GM12892 (cell line): ENCODE results near the gene INPP5E.

ENCODE experiments used
- DNase-seq: peaks from one replicate; pipeline ENCODE4 v3.0.0; 2011; ENCODE audit not compliant: insufficient read length
- FAIRE-seq: peaks from 2 replicates; lab custom pipeline; 2011; peaks lifted over from hg19 to GRCh38; lab: Jason Lieb, UNC
- POLR2A ChIP-seq: IDR thresholded peaks from 2 replicates; pipeline ENCODE4 v1.6.1; 2011; ENCODE audit warnings: low read depth, low read length, control low read depth
- POLR2AphosphoS5 ChIP-seq: IDR thresholded peaks from 2 replicates; pipeline ENCODE4 v1.6.1; 2011; ENCODE audit warnings: low read depth, low read length, control low read depth
- TAF1 ChIP-seq: IDR thresholded peaks from 2 replicates; pipeline ENCODE4 v1.6.1; 2011; ENCODE audit warnings: low read depth, mild to moderate bottlenecking, control low read depth, low read length, borderline replicate concordance

The INPP5E gene

GRCh38 chr9:136404801-136405136, 34.9 kb downstream of the INPP5E start:
- FAIRE-seq (peak; percentile 40), DNase-seq (no peak)
- TF ChIP-seq TAF1 (no peak), POLR2A (no peak), POLR2AphosphoS5 (no peak)

- DNase-seq = peak; percentile 58
- peak; percentile 24 for FAIRE-seq
- no peak for TF ChIP-seq POLR2A
- TF ChIP-seq TAF1 = no peak
- no peak for TF ChIP-seq POLR2AphosphoS5
These were observed 35.5 kb downstream of the INPP5E start for GRCh38 chr9:136403915-136404800.

GRCh38 chr9:136403538-136403914, 36.1 kb downstream of the INPP5E start:
- FAIRE-seq (peak; percentile 83), DNase-seq (peak; percentile 72)
- peak; percentile 74; the same call in 1 of the 2 replicates for TF ChIP-seq POLR2AphosphoS5
- peak; percentile 70 for TF ChIP-seq POLR2A
- no peak for TF ChIP-seq TAF1

- no peak for FAIRE-seq
These were observed 37.6 kb downstream of the INPP5E start for GRCh38 chr9:136402067-136402466.

GRCh38 chr9:136401173-136401922, 38.3 kb downstream of the INPP5E start:
- TF ChIP-seq POLR2A (no peak; the same call in 1 of the 2 replicates), POLR2AphosphoS5 (peak; percentile 61)
- no peak for FAIRE-seq

More at GRCh38 chr9:136402067-136402466, 37.6 kb downstream of the INPP5E start:
- TF ChIP-seq TAF1 = no peak
- no peak for TF ChIP-seq POLR2A
- no peak for TF ChIP-seq POLR2AphosphoS5
- no peak for DNase-seq

GRCh38 chr9:136400038-136400834, 39.4 kb downstream of the INPP5E start, which contains the start of gene SNAPC4:
SNAPC4 (minus strand) TSS chr9:136400170; CDS start chr9:136398428, 1,742 bp downstream.
- DNase-seq (peak; percentile 98), FAIRE-seq (peak; percentile 97)
- peak; percentile 89; the same call in 1 of the 2 replicates for TF ChIP-seq POLR2A
- peak; percentile 66 for TF ChIP-seq POLR2AphosphoS5
- peak; percentile 91 for TF ChIP-seq TAF1

More at GRCh38 chr9:136401173-136401922, 38.3 kb downstream of the INPP5E start:
- DNase-seq = no peak

- DNase-seq (peak; percentile 48), FAIRE-seq (peak; percentile 46)
- TF ChIP-seq POLR2AphosphoS5 (no peak), TAF1 (no peak), POLR2A (no peak)
These were observed 40.2 kb downstream of the INPP5E start for GRCh38 chr9:136399176-136400037.

GRCh38 chr9:136398286-136398685, 41.4 kb downstream of the INPP5E start:
- no peak for FAIRE-seq
- no peak for TF ChIP-seq POLR2AphosphoS5
- TF ChIP-seq TAF1 = no peak
- TF ChIP-seq POLR2A = no peak
- DNase-seq = no peak

GRCh38 chr9:136397643-136398042, 42.0 kb downstream of the INPP5E start:
- DNase-seq (no peak), FAIRE-seq (no peak)
- no peak for TF ChIP-seq POLR2A
- TF ChIP-seq TAF1 = no peak
- no peak for TF ChIP-seq POLR2AphosphoS5

GRCh38 chr9:136396219-136396515, 43.5 kb downstream of the INPP5E start:
- FAIRE-seq = no peak

More at GRCh38 chr9:136396219-136396515, 43.5 kb downstream of the INPP5E start:
- TF ChIP-seq POLR2A = no peak
- TF ChIP-seq TAF1 = no peak
- no peak for TF ChIP-seq POLR2AphosphoS5
- no peak for DNase-seq
